ENCODE measurements around the gene KCNQ5.

Gene KCNQ5

GRCh38 chr6:72939004-72939403, 317.1 kb downstream of the KCNQ5 start:
- DNase-seq (ENCODE audit: low read depth): no peak
- TF ChIP-seq, protein P1, sequence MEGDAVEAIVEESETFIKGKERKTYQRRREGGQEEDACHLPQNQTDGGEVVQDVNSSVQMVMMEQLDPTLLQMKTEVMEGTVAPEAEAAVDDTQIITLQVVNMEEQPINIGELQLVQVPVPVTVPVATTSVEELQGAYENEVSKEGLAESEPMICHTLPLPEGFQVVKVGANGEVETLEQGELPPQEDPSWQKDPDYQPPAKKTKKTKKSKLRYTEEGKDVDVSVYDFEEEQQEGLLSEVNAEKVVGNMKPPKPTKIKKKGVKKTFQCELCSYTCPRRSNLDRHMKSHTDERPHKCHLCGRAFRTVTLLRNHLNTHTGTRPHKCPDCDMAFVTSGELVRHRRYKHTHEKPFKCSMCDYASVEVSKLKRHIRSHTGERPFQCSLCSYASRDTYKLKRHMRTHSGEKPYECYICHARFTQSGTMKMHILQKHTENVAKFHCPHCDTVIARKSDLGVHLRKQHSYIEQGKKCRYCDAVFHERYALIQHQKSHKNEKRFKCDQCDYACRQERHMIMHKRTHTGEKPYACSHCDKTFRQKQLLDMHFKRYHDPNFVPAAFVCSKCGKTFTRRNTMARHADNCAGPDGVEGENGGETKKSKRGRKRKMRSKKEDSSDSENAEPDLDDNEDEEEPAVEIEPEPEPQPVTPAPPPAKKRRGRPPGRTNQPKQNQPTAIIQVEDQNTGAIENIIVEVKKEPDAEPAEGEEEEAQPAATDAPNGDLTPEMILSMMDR (conservative IDR thresholded peaks at IDR 0.05; ENCODE audit: low read length): no peak
- no peak overlapping the region for H3K4me3 ChIP-seq (ENCODE audit: low read length)

DNA sequence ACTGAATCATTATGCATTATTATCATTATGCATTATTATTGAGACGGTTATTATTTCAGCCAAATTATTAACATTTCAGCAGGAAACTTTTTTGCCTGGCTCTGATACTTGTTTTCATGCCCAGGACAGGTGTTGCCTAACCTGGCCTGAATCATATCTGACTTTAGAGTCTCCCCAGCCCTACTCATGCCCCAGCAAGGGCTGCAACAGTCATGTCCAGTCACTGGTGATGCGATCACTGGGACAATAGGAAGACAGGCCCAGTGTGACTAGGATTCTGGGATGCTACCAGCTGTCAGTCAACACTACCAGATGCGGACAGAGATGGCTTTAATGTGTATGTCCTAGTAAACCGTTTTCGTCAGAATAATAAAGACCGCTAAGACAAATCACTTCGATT, 318.4 kb downstream of the KCNQ5 start:
- TF ChIP-seq, protein P1 (conservative IDR thresholded peaks at IDR 0.05; ENCODE audit: low read length): no peak
- no peak overlapping the region for H3K4me3 ChIP-seq (ENCODE audit: low read length)
- DNase-seq (ENCODE audit: low read depth): no peak

DNA sequence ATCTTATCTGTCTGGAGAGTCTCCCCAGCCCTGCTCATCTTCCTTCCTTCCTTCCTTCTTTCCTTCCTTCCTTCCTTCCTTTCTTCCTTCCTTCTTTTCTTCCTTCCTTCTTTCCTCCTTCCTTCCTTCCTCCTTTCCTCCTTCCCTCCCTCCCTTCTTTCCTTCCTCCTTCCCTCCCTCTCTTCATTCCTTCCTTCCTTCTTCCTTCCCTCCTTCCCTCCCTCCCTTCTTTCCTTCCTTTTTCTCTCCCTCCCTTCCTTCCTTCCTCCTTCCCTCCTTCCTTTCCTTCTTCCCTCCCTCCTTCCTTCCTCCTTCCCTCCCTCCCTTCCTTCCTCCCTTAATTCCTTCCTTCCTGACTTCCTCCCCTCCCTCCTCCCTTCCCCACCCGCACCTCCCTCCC, 319.4 kb downstream of the KCNQ5 start:
- no peak for DNase-seq (ENCODE audit: low read depth)
- TF ChIP-seq, protein P1 (conservative IDR thresholded peaks at IDR 0.05; ENCODE audit: low read length): no peak
- H3K4me3 ChIP-seq (ENCODE audit: low read length): no peak overlapping the region

- H3K4me3 ChIP-seq (ENCODE audit: low read length): no peak overlapping the region
- TF ChIP-seq, protein P1 (conservative IDR thresholded peaks at IDR 0.05; ENCODE audit: low read length): no peak
- DNase-seq (ENCODE audit: low read depth): no peak
These were observed 319.9 kb downstream of the KCNQ5 start for GRCh38 chr6:72941751-72942150.

DNA sequence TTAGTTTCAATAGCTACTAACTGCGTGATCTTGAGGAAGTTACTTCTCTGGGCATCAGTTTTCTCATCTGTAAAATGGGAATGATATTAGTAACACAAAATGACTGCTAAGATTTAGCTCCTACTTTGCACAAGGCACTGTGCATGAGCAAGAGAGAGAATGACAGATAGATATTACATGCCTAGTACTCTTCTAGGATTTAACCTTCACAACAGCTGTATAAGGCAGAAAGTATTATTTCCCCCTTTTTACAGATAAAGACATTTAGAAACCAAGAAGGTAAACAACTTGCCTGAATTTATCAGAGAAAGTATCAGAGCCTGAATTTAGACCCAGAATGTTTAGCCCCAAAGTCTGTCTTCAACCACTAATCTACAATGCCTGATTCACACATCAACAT, 321.8 kb downstream of the KCNQ5 start:
- DNase-seq (ENCODE audit: low read depth): no peak
- TF ChIP-seq, protein P1 (conservative IDR thresholded peaks at IDR 0.05; ENCODE audit: low read length): no peak
- H3K4me3 ChIP-seq (ENCODE audit: low read length): no peak overlapping the region

DNA sequence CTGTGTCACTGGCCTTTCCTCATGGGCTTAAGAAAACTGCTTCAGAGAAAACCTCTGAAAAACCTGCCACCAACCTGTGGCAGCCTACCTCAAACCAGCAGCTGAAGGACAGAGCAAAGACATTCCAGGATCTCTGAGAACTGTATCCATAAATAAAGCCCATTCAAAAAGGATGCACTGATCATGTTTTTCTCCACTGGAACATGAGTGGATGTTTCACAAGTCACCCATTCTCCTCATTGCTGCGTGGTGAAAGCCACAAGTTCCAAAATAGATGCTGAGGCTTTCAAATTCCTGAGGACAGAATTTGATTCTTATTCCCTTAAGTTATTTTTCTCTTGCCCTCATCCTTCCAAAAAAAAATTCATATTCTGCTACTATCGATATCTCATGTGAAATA, 322.8 kb downstream of the KCNQ5 start:
- DNase-seq (ENCODE audit: low read depth): peak; percentile 68
- no peak overlapping the region for H3K4me3 ChIP-seq (ENCODE audit: low read length)
- TF ChIP-seq, protein P1 (conservative IDR thresholded peaks at IDR 0.05; ENCODE audit: low read length): no peak

DNA sequence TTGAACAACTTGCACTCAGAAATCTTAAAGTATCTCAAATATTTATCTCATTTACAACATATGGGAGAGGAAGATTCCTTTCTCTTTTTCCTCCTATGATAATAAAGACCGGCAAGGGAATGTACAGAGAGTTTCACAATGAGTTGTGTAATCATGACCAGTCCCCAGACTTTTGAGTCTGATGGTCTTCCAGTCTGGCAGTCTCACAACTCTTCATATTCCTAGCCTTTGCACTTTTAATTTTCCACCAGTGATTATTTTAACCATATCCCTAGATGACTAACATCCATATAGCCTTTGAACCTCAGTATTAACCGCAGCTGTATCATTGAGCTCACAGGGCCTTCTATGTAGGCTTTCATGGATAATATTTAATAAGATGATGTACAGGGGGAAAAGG, 324.9 kb downstream of the KCNQ5 start:
- peak; percentile 63 for DNase-seq (ENCODE audit: low read depth)
- TF ChIP-seq, protein P1 (conservative IDR thresholded peaks at IDR 0.05; ENCODE audit: low read length): no peak
- no peak overlapping the region for H3K4me3 ChIP-seq (ENCODE audit: low read length)
